NCI-H226 (cell line): ENCODE results near the gene CFAP65.
A peak's percentile ranks its signal among the peaks of the same experiment; 100 is the strongest.

Source experiments
- DNase-seq: peaks from one replicate; pipeline ENCODE4 v3.0.0-alpha.2; 2015

Gene CFAP65, protein sequence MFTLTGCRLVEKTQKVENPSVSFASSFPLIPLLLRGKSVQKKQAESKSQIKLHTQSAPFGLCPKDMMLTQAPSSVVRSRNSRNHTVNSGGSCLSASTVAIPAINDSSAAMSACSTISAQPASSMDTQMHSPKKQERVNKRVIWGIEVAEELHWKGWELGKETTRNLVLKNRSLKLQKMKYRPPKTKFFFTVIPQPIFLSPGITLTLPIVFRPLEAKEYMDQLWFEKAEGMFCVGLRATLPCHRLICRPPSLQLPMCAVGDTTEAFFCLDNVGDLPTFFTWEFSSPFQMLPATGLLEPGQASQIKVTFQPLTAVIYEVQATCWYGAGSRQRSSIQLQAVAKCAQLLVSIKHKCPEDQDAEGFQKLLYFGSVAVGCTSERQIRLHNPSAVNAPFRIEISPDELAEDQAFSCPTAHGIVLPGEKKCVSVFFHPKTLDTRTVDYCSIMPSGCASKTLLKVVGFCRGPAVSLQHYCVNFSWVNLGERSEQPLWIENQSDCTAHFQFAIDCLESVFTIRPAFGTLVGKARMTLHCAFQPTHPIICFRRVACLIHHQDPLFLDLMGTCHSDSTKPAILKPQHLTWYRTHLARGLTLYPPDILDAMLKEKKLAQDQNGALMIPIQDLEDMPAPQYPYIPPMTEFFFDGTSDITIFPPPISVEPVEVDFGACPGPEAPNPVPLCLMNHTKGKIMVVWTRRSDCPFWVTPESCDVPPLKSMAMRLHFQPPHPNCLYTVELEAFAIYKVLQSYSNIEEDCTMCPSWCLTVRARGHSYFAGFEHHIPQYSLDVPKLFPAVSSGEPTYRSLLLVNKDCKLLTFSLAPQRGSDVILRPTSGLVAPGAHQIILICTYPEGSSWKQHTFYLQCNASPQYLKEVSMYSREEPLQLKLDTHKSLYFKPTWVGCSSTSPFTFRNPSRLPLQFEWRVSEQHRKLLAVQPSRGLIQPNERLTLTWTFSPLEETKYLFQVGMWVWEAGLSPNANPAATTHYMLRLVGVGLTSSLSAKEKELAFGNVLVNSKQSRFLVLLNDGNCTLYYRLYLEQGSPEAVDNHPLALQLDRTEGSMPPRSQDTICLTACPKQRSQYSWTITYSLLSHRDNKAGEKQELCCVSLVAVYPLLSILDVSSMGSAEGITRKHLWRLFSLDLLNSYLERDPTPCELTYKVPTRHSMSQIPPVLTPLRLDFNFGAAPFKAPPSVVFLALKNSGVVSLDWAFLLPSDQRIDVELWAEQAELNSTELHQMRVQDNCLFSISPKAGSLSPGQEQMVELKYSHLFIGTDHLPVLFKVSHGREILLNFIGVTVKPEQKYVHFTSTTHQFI (N-terminal part only)

DNA sequence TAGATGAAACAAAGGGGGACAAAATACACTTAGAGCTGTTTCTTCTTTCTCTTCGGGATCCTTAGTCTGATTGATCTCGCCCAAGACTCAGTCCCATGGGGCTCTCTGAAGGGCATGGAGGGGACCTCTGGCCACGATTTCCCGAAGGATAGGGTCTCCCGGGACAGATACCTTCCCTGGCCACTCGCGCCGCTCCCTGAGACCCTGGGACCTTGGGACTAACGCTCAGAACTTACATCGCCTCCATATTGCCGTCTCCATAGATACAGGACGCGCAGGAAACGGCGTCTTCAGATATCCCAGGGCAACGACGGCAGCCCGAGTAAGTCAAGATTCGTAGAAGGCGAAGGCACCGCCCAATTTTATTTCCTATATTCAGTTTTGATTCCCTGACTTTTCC is at the start of gene CFAP65:
TSS of gene CFAP65 (minus strand) at position 265 of the 400 bp plus-strand sequence. CDS start 2,468 bp downstream, outside the sequence.
- no peak for DNase-seq

DNA sequence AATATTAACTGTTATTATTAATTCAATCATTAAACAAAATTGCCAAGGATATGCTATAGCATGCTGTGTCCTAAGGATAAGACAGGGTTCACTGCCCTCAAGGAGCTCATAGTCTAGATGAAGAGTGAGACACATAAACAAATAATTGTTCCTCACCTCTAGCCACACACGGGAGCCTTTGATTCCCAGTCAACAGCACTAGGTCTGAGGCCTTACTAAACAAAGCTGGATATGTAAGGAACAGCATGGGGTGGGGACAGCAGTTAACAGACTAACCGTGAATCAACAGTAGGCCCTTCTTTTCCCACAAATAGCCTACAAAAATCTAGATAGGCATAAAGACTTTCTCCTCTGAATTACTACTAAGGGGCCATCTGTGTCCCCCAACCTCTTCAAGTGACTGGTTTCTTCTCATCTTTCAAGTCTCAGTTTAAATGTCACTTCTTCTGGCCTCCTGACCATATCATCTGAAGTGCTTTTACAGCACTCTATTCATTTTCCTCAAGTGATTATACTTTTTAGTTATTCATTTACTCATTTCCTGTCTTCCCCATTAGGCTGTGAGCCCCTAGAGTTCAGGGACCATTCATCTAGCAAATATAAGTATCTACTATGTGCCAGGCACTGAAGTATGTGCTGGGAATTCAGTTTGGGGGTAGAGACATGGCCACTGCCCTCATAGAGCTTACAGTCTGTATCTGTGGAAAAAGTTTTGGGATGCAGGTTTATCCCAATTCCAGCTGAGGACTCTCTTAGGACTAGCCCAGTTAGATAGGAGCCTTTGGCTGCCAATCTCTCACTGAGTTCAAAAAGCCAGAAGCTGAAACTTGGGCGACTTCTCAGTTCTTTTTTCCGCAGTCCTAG is 49.4 kb upstream of the CFAP65 start:
- DNase-seq = no peak

DNA sequence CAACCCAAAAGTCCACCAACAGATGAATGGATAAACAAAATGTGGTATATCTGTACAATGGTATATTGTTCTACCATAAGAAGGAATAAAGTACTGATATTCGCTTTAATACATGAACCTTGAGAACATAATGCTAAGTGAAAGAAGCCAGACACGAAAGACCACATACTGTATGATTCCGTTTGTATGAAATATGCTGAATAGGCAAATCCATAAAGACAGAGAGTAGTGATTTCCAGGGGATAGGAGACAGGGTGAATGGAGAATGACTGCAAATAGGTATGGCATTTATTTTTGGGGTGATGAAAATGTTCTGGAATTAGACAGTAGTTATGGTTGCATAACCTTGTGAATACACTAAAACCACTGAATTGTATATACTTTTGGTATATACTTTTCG is 48.0 kb upstream of the CFAP65 start:
- no peak for DNase-seq

DNA sequence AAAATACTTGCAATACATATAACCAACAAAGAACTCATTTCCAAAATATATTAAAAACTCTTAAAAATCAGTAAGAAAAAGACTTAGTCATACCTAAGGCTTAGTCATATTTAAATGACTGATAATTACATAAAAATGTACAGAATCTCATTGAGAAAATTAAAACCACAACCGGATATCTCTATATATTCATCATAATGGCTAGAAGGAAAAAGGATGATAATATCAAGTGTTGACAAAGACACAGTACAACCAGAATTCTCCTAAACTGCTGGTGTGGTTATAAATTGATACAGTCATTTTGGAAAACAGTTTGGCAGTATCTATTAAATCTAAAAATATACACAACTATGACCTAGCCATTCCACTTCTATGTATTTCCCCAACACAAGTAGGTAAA is 46.5 kb upstream of the CFAP65 start:
- DNase-seq = no peak

DNA sequence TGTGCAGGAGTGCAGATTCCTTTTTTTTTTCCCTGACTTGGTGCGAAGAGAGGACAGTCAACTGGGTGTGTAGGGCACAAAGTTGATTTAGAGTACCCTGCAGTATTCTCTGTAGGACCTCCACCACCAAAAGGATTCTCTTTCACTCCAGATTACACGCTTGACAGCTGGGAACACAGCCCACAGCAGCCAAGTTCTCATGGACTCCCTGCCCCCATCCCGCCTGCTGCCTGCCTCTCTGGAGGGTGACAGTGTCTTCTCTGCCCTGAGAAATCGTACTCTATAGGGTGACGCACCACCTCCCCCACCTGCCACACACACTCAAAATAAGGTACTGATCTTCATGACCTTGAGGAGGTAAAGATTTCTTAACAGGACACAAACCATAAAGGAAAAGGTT is 46.0 kb upstream of the CFAP65 start:
- no peak for DNase-seq

DNA sequence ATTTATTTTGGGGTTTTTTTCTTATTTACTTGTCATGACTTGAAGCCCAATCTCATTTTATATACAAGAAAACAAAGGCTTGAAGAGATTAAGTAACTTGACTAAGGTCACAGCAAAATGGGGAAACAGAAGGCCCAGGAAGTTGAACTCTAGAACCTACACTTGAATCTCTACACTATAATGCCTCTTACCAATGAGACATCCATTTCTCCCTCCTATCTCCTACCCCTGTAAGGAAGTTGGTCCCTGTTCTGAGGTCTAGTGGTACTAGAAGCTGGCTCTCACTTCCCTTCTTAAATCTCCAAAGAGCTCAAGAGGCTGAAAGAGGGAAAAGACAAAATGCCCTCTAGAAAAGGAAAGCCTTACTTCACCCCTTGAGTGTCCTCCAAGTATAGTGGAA is 44.9 kb upstream of the CFAP65 start:
- DNase-seq = no peak

DNA sequence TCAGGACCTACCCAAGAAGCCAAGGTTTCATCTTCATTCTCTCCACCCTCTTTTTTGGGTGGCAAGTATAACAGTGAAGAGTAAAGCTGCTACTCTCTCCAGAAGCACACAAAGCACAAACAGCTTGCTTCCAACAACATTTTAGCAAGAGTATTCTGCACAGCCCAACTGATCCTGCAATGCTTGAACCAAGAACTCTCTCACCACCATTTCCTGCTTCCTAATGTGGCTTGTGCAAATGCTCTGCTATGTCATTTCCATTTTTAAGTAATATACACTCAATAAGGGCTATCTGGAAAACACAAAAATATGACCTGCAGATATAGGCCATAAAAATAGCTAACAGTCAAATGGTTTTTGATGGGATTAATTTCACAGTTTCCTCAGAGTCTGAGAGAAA is 43.5 kb upstream of the CFAP65 start:
- DNase-seq = no peak

DNA sequence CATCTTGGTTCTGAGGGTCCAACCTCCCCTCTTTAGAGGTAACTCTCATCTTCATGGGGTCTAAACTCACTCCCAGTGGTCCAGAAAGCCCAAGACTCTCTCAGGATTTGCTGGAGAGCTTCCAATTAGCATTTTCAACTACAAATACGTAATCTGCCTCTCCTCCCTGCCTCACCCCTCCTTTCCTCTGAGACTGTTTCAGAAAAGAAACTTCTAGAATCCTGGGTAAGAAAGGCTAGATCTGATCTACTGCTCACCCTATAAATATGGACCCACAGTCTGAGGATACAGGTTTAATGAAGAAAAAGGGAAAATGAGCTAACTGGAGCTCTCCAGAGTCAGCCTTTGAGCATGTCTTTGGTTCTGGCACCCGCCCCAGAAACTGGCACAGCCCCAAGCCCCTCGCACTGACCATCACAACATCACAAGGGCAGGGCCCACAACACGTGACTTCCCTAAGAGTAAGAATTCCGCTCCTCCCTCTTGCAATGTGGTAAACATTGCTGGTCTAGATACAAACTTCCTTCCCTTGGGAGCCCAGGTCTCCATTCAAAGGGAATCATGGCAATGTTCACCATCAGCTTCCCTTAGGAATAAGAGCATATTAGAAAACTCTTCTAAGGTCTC is 41.1 kb upstream of the CFAP65 start:
- no peak for DNase-seq

DNA sequence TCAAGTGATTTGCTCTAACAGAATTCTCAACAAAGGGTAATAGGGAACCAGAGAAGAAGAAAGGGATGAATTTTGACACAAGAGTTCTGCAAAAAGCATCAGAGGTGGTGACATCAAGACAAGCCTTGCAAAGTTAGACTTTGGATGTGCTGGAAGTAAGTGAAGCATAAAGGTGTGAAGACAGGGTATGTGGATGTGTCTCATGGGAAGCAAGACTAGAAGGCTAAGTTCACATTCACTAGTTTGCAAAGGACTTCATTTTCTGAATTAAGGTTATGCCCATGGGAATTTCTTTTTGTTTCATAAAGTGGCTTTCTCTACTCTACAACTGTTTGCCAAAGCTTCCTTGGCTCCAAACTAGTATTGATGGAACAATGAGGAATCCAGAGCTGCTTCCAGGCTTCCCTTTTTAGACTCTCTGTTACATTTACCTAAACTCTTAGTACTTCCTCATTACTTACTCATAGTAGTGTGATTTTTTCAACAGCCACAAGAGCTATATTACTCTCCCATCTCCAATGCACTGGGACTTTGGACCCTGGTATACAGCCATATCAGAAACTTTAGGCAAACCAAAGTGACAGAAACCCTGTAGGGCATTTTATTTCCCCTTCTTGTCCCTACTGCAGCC is 40.5 kb upstream of the CFAP65 start:
- DNase-seq = no peak

DNA sequence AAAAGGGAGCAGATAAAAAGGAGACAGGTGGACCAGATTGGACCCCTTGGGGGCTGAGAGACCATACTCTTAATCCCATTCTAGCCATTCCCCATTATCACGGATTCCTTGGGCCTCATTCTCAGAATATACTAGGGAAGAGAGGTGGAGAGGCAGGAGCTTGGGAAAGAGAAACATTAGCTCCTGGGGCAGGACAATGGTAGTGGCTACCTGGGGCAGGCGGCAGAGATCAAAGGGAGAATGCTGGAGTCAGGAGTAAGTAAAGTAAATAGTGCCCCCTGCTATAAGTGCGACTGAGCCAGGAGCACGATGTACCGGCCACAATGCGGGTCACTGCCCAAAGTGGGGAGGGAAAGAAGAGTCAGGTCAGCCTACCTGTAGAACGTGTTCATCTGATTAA is 39.8 kb upstream of the CFAP65 start:
- DNase-seq = no peak

DNA sequence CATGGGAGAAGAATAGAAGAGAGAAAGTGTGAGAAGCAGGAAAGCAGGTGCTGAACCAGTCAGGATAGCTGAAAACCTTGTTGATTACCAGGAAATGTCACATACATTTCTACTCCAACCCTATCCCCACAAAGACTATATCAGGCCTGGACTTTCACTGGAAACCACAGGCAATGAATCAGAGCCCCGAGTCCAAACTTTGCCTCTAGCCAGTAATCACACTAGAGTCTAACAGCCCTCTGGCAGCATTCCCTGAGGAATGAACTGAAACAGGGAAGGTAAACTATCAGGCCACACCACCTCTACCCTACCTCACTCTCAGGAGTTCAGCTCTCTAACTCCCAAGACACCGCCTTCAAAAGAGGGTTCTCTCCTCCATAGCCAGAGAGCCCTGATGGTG is 38.1 kb upstream of the CFAP65 start:
- peak; percentile 61 for DNase-seq

DNA sequence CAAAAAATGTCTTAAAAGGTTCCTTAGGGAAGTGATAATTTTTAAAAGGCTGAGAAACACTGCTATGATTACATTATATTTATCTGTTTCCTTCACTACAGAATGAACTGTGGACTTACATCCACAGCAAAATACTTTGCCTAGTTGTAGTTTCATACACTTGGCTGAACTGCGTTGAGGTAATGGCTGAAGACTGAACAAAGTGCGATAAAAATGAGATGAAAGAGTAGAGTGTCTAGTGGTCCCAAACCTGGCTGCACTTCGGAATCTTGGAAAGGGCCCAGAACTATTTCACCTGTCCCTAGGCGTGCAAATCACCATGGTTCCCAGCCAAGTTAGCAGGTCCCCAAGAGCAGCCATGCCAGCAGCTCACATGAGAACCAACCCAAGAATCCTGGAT is 37.6 kb upstream of the CFAP65 start:
- no peak for DNase-seq

DNA sequence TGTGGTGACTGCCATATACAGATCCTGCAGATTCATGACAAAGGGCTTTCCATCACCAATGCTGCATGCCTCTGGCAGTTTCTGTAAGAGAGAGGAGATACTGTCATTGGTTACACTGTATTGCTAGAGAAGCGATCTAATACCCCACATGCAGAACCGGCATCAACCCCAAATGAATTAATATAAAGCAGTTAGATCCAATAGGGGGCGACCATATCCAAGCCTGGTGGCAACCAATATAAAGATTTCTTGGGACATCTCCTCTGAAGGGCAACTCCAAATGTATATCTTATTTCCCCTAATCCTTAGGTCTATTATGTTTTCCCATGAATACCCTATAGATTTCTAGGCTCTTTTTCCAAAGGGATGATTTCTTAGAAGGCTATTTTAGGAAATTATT is 36.8 kb upstream of the CFAP65 start:
- DNase-seq = no peak

DNA sequence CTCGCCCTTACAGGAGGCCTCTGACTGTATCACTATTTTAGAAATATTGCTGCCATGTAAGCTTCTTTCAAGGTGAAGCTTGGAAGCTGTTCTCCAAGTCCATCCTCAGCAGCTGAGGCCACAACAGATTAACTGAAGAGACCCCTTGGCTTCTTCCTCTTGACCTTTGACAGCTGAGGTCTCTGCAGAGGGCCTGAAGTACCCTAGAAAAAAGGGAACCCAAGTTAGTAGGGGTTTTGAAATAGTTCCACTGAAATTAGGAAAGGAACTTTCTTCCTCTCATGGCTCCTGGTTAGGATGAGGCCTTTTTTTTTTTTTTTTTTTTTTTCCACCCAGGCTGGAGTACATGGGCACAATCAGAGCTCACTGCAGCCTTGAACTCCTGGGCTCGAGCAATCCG is 34.9 kb upstream of the CFAP65 start:
- no peak for DNase-seq

DNA sequence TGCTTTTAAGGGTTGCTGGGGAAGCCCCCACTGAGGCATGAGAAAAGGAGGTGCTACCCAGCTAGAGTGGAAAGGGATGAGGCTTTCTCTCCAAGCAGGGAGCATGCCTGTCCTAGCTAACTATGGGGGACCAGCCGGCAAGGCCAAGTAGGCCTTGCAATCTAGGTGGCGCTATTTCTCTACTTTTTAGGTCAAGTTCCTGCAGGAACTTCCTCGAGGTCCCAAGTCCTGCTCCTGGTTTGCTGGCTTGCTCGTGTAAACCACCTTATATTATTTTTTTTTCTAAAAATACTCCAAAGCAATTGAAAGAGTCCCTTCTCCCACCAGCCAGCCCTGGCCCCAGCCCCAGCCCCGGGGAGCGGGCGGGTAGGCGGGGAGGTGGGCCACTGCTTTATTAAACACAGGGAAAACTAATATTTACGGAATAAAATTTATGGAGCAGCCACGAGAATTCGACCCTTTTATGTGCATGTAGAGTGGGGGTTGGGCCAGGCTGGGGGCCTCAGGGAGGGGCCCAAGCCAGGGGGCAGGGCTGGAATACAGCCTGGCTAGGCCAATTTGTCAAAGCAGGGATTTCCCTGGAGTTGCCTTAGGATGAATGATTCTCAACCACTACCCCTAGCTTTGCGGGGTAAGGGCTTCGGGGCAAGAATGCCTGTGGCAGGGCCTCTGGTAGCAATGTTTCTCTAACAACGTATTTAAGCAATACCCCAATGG is 32.3 kb upstream of the CFAP65 start:
- peak; percentile 41 for DNase-seq

DNA sequence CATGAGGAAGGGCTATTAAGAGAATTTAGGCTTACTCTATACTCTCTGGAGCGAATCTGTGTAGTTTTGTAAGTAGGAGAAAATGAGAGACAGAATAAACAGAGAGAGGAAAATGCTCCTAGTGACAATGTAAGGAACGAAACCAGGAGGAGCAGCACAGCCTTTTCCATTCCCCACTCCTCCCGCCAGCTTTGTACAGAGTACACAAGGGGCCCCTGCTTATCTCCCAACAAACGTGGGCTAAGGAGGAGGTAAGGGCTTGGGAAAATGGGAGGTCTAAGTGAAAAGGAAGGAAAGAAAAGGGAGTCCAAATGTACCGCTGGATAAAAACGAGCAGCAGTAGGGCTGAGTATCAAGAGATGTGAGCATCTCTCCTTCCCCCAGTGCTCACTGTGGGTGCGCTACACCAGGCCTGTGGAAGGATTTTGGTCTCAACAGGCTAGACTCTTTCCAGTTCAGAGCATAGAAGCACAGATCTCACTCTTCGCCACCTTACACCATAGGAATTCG is 31.5 kb upstream of the CFAP65 start:
- DNase-seq = no peak

DNA sequence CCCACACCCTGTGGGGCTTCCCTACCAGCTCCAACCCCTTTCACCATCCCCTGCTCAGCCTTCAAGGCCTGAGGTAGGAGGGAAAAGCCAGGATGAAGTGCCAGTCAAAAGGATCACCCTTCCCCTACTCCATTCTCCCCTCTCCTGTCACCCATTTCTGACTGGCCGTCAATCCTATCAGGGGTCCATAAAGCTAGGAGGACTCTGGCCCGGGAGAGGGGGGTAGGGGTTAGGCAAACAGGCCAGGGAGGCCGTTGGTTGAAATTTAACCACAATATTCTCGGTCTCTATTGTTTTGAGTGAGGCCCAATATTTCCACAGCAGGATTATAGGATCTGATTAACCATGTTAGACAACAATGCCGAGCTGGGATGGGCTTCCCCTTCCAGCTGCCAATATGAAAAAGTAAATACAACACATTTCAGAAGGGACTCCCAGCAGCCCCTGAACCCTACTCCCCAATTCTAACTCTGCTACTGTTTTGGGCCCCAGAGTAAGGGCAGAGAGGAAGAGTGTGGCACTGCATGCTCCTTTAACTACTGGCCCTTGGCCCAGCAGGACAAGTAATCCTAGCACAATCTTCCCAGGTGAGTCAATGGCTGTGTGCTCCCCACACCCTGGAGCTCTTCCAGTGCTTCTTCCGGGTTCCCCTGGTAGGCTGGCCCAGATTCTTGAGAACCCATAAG is 30.0 kb upstream of the CFAP65 start:
- DNase-seq = peak; percentile 54

DNA sequence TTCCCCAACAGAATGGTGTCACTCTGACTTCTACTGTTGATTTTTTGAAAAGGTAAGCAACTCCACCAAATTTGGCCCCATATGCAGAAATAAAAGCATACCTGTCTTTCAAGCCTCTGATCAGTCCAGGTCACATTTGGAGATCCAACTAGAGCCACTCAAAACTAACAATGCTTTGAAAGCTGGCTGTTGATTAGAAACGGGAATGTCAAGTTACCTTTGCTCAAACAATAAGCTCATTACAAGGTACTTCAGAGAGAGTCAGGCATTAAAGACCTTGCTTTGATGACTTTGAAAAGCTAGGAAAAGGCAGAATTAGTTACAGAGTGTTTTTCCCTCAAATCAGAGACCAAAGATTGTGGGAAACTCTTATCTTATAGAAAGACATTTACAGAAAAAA is 24.2 kb upstream of the CFAP65 start:
- DNase-seq = no peak

DNA sequence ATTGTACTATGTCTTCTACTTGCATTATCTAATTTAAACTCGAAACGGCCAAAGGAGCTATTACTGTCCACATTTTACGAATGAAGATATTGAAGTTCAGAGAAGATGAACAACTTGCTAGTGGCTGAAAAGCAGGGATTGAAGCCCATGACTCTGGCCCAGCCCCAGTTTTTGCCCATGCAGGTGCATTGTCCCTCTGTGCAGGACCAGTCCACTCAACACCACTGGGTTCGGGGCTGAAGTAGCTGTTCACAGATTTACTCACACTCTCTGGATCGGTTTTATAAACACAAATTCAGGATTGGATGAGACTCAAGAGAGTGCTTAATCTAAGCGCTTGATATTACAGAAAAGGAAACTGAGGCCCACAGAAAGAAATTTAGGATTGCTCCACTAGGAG is 20.8 kb upstream of the CFAP65 start:
- DNase-seq = no peak
